ENCODE data around the gene TSPAN9.

TSPAN9 gene

GRCh38 chr12:3129301-3130056 is 52.3 kb downstream of the TSPAN9 start:
- DNase-seq (ENCODE audit: low spot score): no peak
- TF ChIP-seq, protein P1, sequence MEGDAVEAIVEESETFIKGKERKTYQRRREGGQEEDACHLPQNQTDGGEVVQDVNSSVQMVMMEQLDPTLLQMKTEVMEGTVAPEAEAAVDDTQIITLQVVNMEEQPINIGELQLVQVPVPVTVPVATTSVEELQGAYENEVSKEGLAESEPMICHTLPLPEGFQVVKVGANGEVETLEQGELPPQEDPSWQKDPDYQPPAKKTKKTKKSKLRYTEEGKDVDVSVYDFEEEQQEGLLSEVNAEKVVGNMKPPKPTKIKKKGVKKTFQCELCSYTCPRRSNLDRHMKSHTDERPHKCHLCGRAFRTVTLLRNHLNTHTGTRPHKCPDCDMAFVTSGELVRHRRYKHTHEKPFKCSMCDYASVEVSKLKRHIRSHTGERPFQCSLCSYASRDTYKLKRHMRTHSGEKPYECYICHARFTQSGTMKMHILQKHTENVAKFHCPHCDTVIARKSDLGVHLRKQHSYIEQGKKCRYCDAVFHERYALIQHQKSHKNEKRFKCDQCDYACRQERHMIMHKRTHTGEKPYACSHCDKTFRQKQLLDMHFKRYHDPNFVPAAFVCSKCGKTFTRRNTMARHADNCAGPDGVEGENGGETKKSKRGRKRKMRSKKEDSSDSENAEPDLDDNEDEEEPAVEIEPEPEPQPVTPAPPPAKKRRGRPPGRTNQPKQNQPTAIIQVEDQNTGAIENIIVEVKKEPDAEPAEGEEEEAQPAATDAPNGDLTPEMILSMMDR (IDR thresholded peaks at IDR 0.05; ENCODE audit: extremely low read depth, missing control alignments): no peak

- TF ChIP-seq, protein P1 (IDR thresholded peaks at IDR 0.05; ENCODE audit: extremely low read depth, missing control alignments): no peak
- DNase-seq (ENCODE audit: low spot score): no peak
Measured at GRCh38 chr12:3130057-3130830, 53.1 kb downstream of the TSPAN9 start.

- TF ChIP-seq, protein P1 (IDR thresholded peaks at IDR 0.05; ENCODE audit: extremely low read depth, missing control alignments): no peak
- DNase-seq (ENCODE audit: low spot score): no peak
Measured at GRCh38 chr12:3131129-3131528, 54.0 kb downstream of the TSPAN9 start.

DNA sequence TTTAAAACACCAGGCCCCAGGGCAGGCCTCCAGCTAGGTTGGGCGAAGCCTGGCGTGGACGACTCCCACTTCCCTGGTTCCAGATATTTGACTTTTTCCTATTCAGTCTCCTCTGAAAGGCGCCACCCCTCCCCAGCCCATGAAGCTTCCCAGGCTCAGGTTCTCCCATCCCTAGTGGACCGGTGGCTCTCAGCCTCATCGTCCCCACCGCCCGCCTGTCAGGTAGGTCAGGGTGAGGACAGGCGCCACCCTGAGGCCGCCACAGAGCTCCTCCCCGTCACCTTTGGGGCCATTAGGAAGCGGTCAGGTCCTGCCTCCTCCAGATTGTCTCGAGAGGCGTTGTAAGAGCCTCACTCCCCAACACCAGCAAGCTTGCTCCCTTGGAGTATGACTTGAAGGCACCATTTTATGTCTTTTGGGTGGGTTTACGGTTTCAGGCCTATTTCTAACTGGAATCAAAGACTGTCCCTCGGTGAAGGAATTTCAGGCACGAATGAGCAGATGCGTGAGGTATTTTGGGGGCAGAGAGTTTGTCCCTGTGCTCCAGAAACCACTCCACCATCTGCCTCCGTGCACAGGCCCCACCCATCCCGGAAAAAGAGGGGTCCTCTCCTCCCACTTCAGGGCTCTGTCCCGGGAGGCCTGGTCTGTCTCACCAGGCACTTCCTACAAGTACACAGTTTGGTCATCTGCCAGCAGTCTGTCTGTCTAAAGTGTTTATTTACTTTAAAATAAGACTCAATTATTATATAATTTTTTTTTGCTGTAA is 55.6 kb downstream of the TSPAN9 start:
- TF ChIP-seq, protein P1 (IDR thresholded peaks at IDR 0.05; ENCODE audit: extremely low read depth, missing control alignments): no peak
- DNase-seq (ENCODE audit: low spot score): no peak

- no peak for DNase-seq (ENCODE audit: low spot score)
- TF ChIP-seq, protein P1 (IDR thresholded peaks at IDR 0.05; ENCODE audit: extremely low read depth, missing control alignments): no peak
Measured at GRCh38 chr12:3133405-3133783, 56.2 kb downstream of the TSPAN9 start.

GRCh38 chr12:3134126-3134525 is 56.9 kb downstream of the TSPAN9 start:
- TF ChIP-seq, protein P1 (IDR thresholded peaks at IDR 0.05; ENCODE audit: extremely low read depth, missing control alignments): no peak
- DNase-seq (ENCODE audit: low spot score): no peak

Data from GM20000 (cell line).